Measurements from ENCODE around the gene UQCRQ. TPM values are rescaled to one million over a fixed set of nuclear protein-coding genes. Genes with fewer than 3 reads are reported as not detected.

Gene UQCRQ
- total RNA-seq, 1 donor from 2014 or later: 1,839 TPM

DNA sequence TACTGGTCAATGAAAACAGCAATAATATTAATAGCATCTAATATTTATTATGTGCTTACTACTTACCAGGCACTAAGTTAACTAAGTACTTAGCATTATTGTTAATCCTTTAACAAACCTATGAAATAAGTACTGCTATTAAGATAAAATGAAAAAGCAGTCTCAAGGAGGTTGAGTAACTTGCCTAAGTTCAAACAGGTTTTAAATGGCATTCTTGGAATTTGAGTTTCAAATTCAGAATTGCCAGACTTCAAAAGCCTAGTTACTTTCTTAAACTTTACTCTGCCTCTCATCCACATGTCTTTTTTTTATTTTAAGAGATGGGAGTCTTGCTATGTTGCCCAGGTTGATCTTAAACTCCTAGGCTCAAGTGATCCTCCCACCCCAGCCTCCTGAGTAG, 23.1 kb downstream of the UQCRQ start:
- Histone ChIP-seq H3K4me3 (no peak overlapping the region), H3K27ac (replicated peaks) (no peak overlapping the region), H3K27me3 (ENCODE audit: low read depth) (no peaks in the 10 kb centered on the region), H3K36me3 (peaks cover 95% of the 10 kb centered on the region), H3K9me3 (replicated peaks) (no peaks in the 10 kb centered on the region), H3K4me1 (peaks cover 8% of the 10 kb centered on the region)
- no peak for DNase-seq
- intact Hi-C loops (cut with micrococcal nuclease): no loop called here
- TF ChIP-seq, protein P1, sequence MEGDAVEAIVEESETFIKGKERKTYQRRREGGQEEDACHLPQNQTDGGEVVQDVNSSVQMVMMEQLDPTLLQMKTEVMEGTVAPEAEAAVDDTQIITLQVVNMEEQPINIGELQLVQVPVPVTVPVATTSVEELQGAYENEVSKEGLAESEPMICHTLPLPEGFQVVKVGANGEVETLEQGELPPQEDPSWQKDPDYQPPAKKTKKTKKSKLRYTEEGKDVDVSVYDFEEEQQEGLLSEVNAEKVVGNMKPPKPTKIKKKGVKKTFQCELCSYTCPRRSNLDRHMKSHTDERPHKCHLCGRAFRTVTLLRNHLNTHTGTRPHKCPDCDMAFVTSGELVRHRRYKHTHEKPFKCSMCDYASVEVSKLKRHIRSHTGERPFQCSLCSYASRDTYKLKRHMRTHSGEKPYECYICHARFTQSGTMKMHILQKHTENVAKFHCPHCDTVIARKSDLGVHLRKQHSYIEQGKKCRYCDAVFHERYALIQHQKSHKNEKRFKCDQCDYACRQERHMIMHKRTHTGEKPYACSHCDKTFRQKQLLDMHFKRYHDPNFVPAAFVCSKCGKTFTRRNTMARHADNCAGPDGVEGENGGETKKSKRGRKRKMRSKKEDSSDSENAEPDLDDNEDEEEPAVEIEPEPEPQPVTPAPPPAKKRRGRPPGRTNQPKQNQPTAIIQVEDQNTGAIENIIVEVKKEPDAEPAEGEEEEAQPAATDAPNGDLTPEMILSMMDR (IDR thresholded peaks at IDR 0.05; ENCODE audit: borderline replicate concordance): no peak

DNA sequence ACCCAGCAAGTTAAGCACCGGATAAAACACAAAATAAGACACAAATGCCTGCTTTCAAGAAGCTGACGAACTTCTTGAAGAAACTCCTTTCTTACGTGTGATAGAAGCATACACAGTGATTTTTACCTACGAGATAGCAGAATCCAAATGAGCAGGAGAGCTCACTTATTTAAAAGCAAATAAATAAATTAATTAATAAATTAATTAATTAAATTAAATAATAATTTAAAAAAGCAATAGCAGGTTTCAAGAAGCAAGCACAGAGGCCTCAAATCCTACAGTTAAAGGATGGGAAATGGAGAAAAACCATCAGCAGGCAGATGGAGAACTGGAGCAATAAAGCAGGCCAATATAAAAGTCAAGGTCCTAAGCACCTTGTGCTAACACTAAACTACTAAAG, 24.4 kb downstream of the UQCRQ start:
- H3K9me3 ChIP-seq (replicated peaks): no peaks in the 10 kb centered on the region
- no peak overlapping the region for H3K4me3 ChIP-seq
- DNase-seq: no peak
- H3K27ac ChIP-seq (replicated peaks): no peak overlapping the region
- intact Hi-C loops (cut with micrococcal nuclease): no loop called here
- TF ChIP-seq, protein P1 (IDR thresholded peaks at IDR 0.05; ENCODE audit: borderline replicate concordance): no peak
- H3K36me3 ChIP-seq: peaks cover 98% of the 10 kb centered on the region
- peaks cover 22% of the 10 kb centered on the region for H3K4me1 ChIP-seq
- no peaks in the 10 kb centered on the region for H3K27me3 ChIP-seq (ENCODE audit: low read depth)

DNA sequence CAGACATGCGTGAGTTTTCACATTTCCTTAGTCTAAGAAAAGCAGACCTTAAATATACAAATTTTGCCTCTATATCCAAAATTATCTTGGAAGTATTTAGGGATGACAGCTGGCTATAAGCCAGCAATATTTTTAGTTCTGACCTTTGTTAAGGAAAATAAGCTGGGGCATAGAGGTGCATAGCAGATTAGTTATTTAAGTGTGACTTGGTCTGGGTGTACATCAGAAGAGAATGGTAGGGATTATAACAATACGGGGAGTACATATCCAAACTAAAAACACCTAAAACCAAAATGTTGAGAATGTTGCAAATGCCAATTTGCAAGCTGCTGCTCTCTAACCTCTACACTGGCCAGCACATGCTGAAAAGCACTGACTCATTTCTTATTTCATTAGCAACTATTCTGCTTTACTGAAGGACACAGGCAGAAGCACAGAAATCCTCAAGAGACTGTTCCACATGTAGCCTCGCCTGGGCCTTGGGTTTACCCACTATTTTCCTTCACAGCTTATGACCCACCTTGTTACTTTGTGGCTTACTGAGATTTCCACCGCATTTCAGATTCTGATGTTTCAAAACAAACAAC, 29.4 kb downstream of the UQCRQ start:
- TF ChIP-seq, protein P1 (IDR thresholded peaks at IDR 0.05; ENCODE audit: borderline replicate concordance): no peak
- H3K9me3 ChIP-seq (replicated peaks): no peaks in the 10 kb centered on the region
- no peak for DNase-seq
- H3K36me3 ChIP-seq: peaks cover 85% of the 10 kb centered on the region
- H3K27me3 ChIP-seq (ENCODE audit: low read depth): no peaks in the 10 kb centered on the region
- peaks cover 33% of the 10 kb centered on the region for H3K4me1 ChIP-seq
- intact Hi-C loops (cut with micrococcal nuclease): no loop called here
- peak overlapping the region; percentile 53 for H3K27ac ChIP-seq (replicated peaks)
- H3K4me3 ChIP-seq: no peak overlapping the region

DNA sequence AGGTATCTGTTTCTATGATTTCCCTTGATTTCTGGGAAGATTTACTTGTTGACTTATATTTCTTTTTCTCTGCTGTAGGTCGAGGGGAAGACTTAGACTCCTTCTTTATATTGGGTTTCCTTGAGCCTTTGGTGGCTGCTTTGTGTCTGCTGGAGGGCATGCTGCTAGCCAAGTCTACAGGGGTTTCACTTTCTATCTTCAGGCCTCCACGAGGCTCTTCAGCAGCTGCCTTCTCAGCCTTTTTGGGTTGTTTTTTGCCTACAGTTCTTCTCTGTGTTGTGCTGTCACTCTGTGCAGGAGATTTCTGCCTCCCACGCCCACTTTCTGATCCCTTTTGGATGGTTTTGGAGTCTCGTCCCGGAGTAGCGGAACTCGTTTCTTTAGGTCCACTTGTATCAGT, 30.2 kb downstream of the UQCRQ start:
- intact Hi-C loops (cut with micrococcal nuclease): no loop called here
- Histone ChIP-seq H3K36me3 (peaks cover 77% of the 10 kb centered on the region), H3K4me1 (peaks cover 33% of the 10 kb centered on the region), H3K27ac (replicated peaks) (peak overlapping the region; percentile 53), H3K4me3 (no peak overlapping the region), H3K9me3 (replicated peaks) (no peaks in the 10 kb centered on the region), H3K27me3 (ENCODE audit: low read depth) (no peaks in the 10 kb centered on the region)
- DNase-seq: no peak
- TF ChIP-seq, protein P1 (IDR thresholded peaks at IDR 0.05; ENCODE audit: borderline replicate concordance): no peak

DNA sequence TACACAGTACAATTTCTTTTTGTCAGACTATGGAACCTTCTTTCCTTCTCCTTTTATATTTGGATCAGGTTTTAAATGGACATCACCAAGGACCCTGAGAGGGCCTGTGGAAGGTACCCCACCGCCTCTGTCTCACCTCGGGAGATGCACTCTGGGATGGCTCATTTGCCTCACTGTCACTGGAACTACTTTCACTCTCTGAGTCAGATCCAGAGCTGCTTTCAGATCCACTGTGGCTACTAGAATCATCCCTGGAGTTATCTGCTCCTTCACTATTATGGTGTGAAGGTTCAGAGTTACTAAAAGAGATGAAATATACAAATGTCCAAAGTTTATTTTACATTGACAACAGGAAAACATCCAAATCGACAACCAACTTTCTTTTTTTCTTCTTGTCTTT, 31.7 kb downstream of the UQCRQ start:
- Histone ChIP-seq H3K9me3 (replicated peaks) (no peaks in the 10 kb centered on the region), H3K4me1 (peaks cover 33% of the 10 kb centered on the region), H3K27ac (replicated peaks) (no peak overlapping the region), H3K36me3 (peaks cover 66% of the 10 kb centered on the region), H3K27me3 (ENCODE audit: low read depth) (no peaks in the 10 kb centered on the region), H3K4me3 (no peak overlapping the region)
- no peak for DNase-seq
- TF ChIP-seq, protein P1 (IDR thresholded peaks at IDR 0.05; ENCODE audit: borderline replicate concordance): no peak
- intact Hi-C loops (cut with micrococcal nuclease): no loop called here

All from left ventricle myocardium inferior (tissue), 1 donor.